Endothelial cell of umbilical vein (primary cell): ENCODE results near the gene LARP1. TPM values are rescaled to one million over a fixed set of nuclear protein-coding genes. Genes with fewer than 3 reads are reported as not detected.

Experiments used
- BruUV-seq: library from RNA; stranded (reverse); fragments of 400-500 nt; replicated peaks from 2 replicates; lab custom pipeline; 2021; lab: Mats Ljungman, UMichigan
- CTCF ChIA-PET: fragments of 300-600, 350-600 bp; sonication (Branson Sonifier 250); formaldehyde crosslinking; loops from one replicate; lab custom pipeline; 2021; ENCODE audit warnings: antibody characterized with exemption, inconsistent platforms; lab: Charles Lee
- POLR2A ChIA-PET: fragments of 300-600, 350-600 bp; sonication (Branson Sonifier 250); formaldehyde crosslinking; loops from one replicate; lab custom pipeline; 2021; ENCODE audit warnings: antibody characterized with exemption, inconsistent platforms; lab: Charles Lee
- DNase-seq: peaks from one replicate; pipeline ENCODE4 v3.0.0-alpha.2; 2011; ENCODE audit warnings: low read depth, low spot score
- FAIRE-seq: peaks from 2 replicates; lab custom pipeline; 2011; peaks lifted over from hg19 to GRCh38; lab: Jason Lieb, UNC
- H2AFZ ChIP-seq: 2 replicates; pipeline ENCODE4 v1.6.0; 2012; ENCODE audit warnings: low read depth, low read length, control low read depth, inconsistent platforms
- H3K27ac ChIP-seq: 2 replicates; pipeline ENCODE4 v1.5.1; 2011; ENCODE audit warnings: low read depth, mild to moderate bottlenecking, control low read depth, low read length, moderate library complexity; ENCODE audit not compliant: insufficient read depth
- H3K27me3 ChIP-seq, 2 experiments: 2 replicates each; pipeline versions ENCODE4 v1.6.0 to v1.6.1; 2011; ENCODE audit warnings: low read length in 2 of 2, mixed read lengths in 1 of 2; ENCODE audit not compliant: control insufficient read depth in 2 of 2, insufficient read depth in 2 of 2
- H3K36me3 ChIP-seq, 2 experiments: 2 replicates in 1 of 2; 3 replicates in 1 of 2; pipeline ENCODE4 v1.5.1; 2011; ENCODE audit warnings: low read length in 2 of 2, mild to moderate bottlenecking in 1 of 2, moderate library complexity in 1 of 2; ENCODE audit not compliant: control insufficient read depth in 2 of 2, insufficient read depth in 2 of 2; ENCODE audit errors: extremely low read depth in 1 of 2
- H3K4me1 ChIP-seq: 3 replicates; pipeline ENCODE4 v1.5.1; 2011; ENCODE audit warnings: mild to moderate bottlenecking, low read length; ENCODE audit not compliant: control insufficient read depth, insufficient read depth; ENCODE audit errors: extremely low read depth
- H3K4me2 ChIP-seq: 2 replicates; pipeline ENCODE4 v1.6.1; 2011; ENCODE audit warnings: low read length, control low read depth, mixed read lengths; ENCODE audit not compliant: insufficient read depth
- H3K4me3 ChIP-seq, 3 experiments: fragments of 200-600 bp in 1 of 3; sonication (generic), shearing (Covaris generic) in 1 of 3; replicated peaks in 1 of 3; 2 replicates each; pipeline ENCODE4 v1.5.1; 2011 to 2016; ENCODE audit warnings: control low read depth in 3 of 3, low read length in 3 of 3, mild to moderate bottlenecking in 2 of 3, inconsistent platforms in 1 of 3, low read depth in 1 of 3, moderate library complexity in 1 of 3; ENCODE audit not compliant: insufficient read depth in 1 of 3
- H3K79me2 ChIP-seq: 2 replicates; pipeline ENCODE4 v1.6.0; 2012; ENCODE audit warnings: low read length, inconsistent platforms; ENCODE audit not compliant: control insufficient read depth, insufficient read depth
- H3K9ac ChIP-seq: replicated peaks from 2 replicates; pipeline ENCODE3; 2011; ENCODE audit warnings: low read length, control low read depth; ENCODE audit not compliant: insufficient read depth; ENCODE audit errors: extremely low read depth
- H3K9me1 ChIP-seq: replicated peaks from 3 replicates; pipeline ENCODE4 v1.6.0; 2011; ENCODE audit warnings: mild to moderate bottlenecking, low read length; ENCODE audit not compliant: control insufficient read depth, insufficient read depth; ENCODE audit errors: extremely low read depth
- H3K9me3 ChIP-seq: replicated peaks from 2 replicates; pipeline ENCODE4 v1.5.1; 2012; ENCODE audit warnings: low read length, inconsistent platforms; ENCODE audit not compliant: control insufficient read depth, insufficient read depth
- H4K20me1 ChIP-seq: replicated peaks from 2 replicates; pipeline ENCODE3; 2011; ENCODE audit warnings: mild to moderate bottlenecking, low read length; ENCODE audit not compliant: control insufficient read depth, insufficient read depth; ENCODE audit errors: extremely low read depth
- EZH2 ChIP-seq: IDR thresholded peaks from 2 replicates; pipeline ENCODE4 v1.6.1; 2012; ENCODE audit warnings: borderline replicate concordance, low read depth, mild to moderate bottlenecking, moderate library complexity, low read length, inconsistent platforms; ENCODE audit not compliant: severe bottlenecking
- FOS ChIP-seq: IDR thresholded peaks from 2 replicates; pipeline ENCODE4 v1.6.1; 2011; ENCODE audit warnings: mild to moderate bottlenecking, low read length, moderate library complexity, borderline replicate concordance; ENCODE audit not compliant: insufficient read depth
- GATA2 ChIP-seq: IDR thresholded peaks from 2 replicates; pipeline ENCODE4 v1.7.0; 2011; ENCODE audit warnings: low read depth, mild to moderate bottlenecking, moderate library complexity, mixed read lengths, low read length; ENCODE audit not compliant: insufficient read length, insufficient read depth
- JUN ChIP-seq: IDR thresholded peaks from 2 replicates; pipeline ENCODE4 v1.6.1; 2011; ENCODE audit warnings: borderline replicate concordance, low read depth; ENCODE audit not compliant: insufficient read length, insufficient read depth
- MAX ChIP-seq: IDR thresholded peaks from 2 replicates; pipeline ENCODE4 v1.6.1; 2011; ENCODE audit not compliant: insufficient read depth, insufficient read length
- MYC ChIP-seq: IDR thresholded peaks from one replicate; pipeline ENCODE4 v1.6.1; 2011; ENCODE audit warnings: mild to moderate bottlenecking, low read depth, low read length
- POLR2A ChIP-seq: IDR thresholded peaks from 2 replicates; pipeline ENCODE4 v1.6.1; 2012; ENCODE audit warnings: low read depth, mild to moderate bottlenecking, control low read depth, low read length
- POLR2AphosphoS5 ChIP-seq: IDR thresholded peaks from 2 replicates; pipeline ENCODE4 v1.6.1; 2012; ENCODE audit warnings: low read depth, mild to moderate bottlenecking, control low read depth, low read length, moderate library complexity; ENCODE audit not compliant: insufficient read depth
- dilution Hi-C: fragments of 300-500 bp; cut with MboI; formaldehyde crosslinking; loops from one replicate; pipeline ENCODE4 v1.15.0; 2019; ENCODE audit warnings: low sequenced_read_pairs; ENCODE audit not compliant: extremely low pct_ligation_motif_present
- intact Hi-C: fragments of 100-400 bp; cut with micrococcal nuclease; formaldehyde crosslinking; loops from one replicate; pipeline ENCODE4 v1.10.0; 2022
- polyA plus RNA-seq, 4 experiments: library from polyadenylated mRNA; depleted of rRNA in 3 of 4; stranded (reverse) in 3 of 4; unstranded in 1 of 4; fragments of >200 nt; gene quantifications; 2 replicates each; pipeline versions ENCODE4 v1.2.1 to v1.2.3, GENCODE V29; 2011 to 2012; ENCODE audit warnings: missing spikeins in 1 of 4
- total RNA-seq: library from RNA; stranded (reverse); gene quantifications from 2 replicates; pipeline ENCODE4 v1.2.3, GENCODE V29; 2021
- TF ChIP-seq, protein P1 (sequence below), 2 donors: IDR thresholded peaks; 1 replicate in 1 of 2; 2 replicates in 1 of 2; pipeline ENCODE4 v1.5.1; 2011; ENCODE audit warnings: low read length in 2 of 2, mild to moderate bottlenecking in 2 of 2, moderate library complexity in 2 of 2, control low read depth in 1 of 2, inconsistent platforms in 1 of 2, low read depth in 1 of 2; ENCODE audit not compliant: insufficient read depth in 1 of 2; ENCODE audit errors: extremely low read depth in 1 of 2

LARP1 gene
- total and polyA plus RNA-seq, 2 donors (not counting 3 experiments of a cell fraction or from before 2014, with no cell fraction given): 70.4 to 252 TPM

- FAIRE-seq: peak; percentile 37
- no peak overlapping the region for H3K27ac ChIP-seq
Observed at GRCh38 chr5:154779105-154779504, 23.9 kb downstream of the LARP1 start.

DNA sequence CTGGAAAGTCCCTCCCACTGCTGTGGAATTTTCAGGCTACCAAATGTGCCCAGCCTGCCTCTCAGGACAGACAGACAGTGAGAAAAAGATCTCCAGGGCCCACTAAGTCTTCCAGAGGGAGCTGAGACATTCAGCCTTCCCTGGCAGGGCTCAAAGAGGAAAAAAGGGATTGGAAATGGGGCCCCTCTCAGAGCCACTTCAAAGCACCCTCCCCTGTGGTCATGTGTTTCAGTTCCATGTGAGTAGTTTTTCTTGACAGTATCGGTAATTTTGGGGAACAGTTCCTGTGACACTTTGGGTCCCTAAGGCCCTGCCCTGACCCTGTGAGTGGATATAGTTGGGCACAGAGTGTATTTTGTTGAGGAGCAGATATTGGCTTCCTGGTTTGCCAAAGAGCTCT, 25.0 kb downstream of the LARP1 start:
- Histone ChIP-seq H3K36me3 (no peaks in the 10 kb centered on the region), H3K4me2 (no peak overlapping the region), H3K9ac (no peak overlapping the region), H3K4me3 (no peak overlapping the region), H3K9me3 (no peaks in the 10 kb centered on the region), H3K4me1 (no peaks in the 10 kb centered on the region), H2AFZ (no peak overlapping the region), H3K27me3 (no peaks in the 10 kb centered on the region), H4K20me1 (peaks cover 9% of the 10 kb centered on the region), H3K27ac (no peak overlapping the region), H3K79me2 (peaks cover 99% of the 10 kb centered on the region), H3K9me1 (peaks cover 3% of the 10 kb centered on the region)
- no peak for DNase-seq
- ChIA-PET CTCF (no interaction called here), POLR2A (no interaction called here)
- dilution Hi-C loops: no loop called here
- no peak for TF ChIP-seq MAX
- TF ChIP-seq JUN: no peak
- TF ChIP-seq POLR2A: no peak
- no peak for TF ChIP-seq FOS
- TF ChIP-seq GATA2: no peak
- no peak for TF ChIP-seq MYC
- no peak for TF ChIP-seq EZH2
- no peak for TF ChIP-seq POLR2AphosphoS5
- TF ChIP-seq, protein P1, sequence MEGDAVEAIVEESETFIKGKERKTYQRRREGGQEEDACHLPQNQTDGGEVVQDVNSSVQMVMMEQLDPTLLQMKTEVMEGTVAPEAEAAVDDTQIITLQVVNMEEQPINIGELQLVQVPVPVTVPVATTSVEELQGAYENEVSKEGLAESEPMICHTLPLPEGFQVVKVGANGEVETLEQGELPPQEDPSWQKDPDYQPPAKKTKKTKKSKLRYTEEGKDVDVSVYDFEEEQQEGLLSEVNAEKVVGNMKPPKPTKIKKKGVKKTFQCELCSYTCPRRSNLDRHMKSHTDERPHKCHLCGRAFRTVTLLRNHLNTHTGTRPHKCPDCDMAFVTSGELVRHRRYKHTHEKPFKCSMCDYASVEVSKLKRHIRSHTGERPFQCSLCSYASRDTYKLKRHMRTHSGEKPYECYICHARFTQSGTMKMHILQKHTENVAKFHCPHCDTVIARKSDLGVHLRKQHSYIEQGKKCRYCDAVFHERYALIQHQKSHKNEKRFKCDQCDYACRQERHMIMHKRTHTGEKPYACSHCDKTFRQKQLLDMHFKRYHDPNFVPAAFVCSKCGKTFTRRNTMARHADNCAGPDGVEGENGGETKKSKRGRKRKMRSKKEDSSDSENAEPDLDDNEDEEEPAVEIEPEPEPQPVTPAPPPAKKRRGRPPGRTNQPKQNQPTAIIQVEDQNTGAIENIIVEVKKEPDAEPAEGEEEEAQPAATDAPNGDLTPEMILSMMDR (IDR thresholded peaks at IDR 0.05; ENCODE audit: extremely low read depth in 1 of 2, insufficient read depth in 1 of 2, low read depth in 1 of 2, low read length in 2 of 2): no peak
- no peak for FAIRE-seq
- intact Hi-C loops: no loop called here
- no TSS peak for BruUV-seq

More at GRCh38 chr5:154779105-154779504, 23.9 kb downstream of the LARP1 start:
- no peaks in the 10 kb centered on the region for H3K36me3 ChIP-seq
- TF ChIP-seq JUN (no peak), EZH2 (no peak)
- ChIA-PET POLR2A (no interaction called here), CTCF (interaction anchor here (1.0 to 1.2 kb wide), 2 partner anchors 9 to 21 kb away, joined by 3 to 4 read pairs; no protein-coding TSS in a partner anchor)
- dilution Hi-C loops (no loop called here), intact Hi-C loops (no loop called here)
- H3K4me1 ChIP-seq: no peaks in the 10 kb centered on the region
- no peaks in the 10 kb centered on the region for H3K27me3 ChIP-seq
- H4K20me1 ChIP-seq: peaks cover 5% of the 10 kb centered on the region
- H3K4me3 ChIP-seq: no peak overlapping the region
- BruUV-seq: no TSS peak
- no peak overlapping the region for H3K9ac ChIP-seq
- no peaks in the 10 kb centered on the region for H3K9me3 ChIP-seq
- DNase-seq: no peak
- no peak overlapping the region for H2AFZ ChIP-seq
- peaks cover 99% of the 10 kb centered on the region for H3K79me2 ChIP-seq
- no peak overlapping the region for H3K4me2 ChIP-seq
- peaks cover 3% of the 10 kb centered on the region for H3K9me1 ChIP-seq
